GM21786 (cell line): ENCODE results near the gene PLCB1.
"Not testable (repeated sequence)": the region's sequence is repeated elsewhere in the genome, so short reads cannot be mapped to it uniquely, and the experiment has no call there.

Experiments used
- ATAC-seq: cut with Tn5 transposase; IDR thresholded peaks from one replicate; pipeline ENCODE4 v1.9.1; 2021; ENCODE audit not compliant: unreplicated experiment

Gene PLCB1

GRCh38 chr20:8639112-8639778 lies 507.2 kb downstream of the PLCB1 start:
- ATAC-seq: no peak

DNA sequence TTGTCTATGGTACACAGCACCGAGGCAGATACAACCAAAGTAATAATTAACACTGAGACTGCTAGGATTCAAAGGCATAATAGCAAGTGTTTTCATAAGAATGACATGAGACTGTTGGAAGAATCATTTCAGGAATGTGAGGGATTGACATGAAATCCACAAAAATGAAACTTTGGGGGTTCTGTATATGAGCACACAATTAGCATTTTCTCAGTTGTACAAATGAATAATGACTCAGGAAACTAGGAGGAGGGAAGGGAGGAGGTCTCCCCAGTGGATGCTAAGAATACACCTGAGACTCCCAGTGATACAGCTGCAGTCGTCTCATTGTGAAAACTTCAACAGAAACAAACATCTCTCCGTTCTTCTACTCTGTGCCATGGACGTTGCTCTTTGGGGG lies 508.4 kb downstream of the PLCB1 start:
- no peak for ATAC-seq

DNA sequence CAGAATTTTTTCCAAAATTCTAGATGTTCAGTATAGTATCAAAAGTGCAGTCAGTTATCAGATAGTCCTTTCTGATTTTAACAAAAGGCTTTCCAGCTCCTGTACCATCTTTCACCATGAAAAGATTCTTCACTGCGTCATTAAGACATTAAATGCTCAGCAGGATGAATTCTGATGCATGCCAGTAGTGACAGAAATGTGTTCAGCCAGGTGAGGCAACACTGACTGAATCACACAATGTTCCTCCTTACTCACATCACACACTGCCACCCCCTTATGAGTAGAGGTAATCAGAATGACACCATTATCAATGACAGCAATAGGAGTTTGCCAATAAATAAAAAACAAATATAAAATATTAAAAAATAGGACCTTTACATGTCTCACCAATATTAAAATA lies 510.2 kb downstream of the PLCB1 start:
- no peak for ATAC-seq

DNA sequence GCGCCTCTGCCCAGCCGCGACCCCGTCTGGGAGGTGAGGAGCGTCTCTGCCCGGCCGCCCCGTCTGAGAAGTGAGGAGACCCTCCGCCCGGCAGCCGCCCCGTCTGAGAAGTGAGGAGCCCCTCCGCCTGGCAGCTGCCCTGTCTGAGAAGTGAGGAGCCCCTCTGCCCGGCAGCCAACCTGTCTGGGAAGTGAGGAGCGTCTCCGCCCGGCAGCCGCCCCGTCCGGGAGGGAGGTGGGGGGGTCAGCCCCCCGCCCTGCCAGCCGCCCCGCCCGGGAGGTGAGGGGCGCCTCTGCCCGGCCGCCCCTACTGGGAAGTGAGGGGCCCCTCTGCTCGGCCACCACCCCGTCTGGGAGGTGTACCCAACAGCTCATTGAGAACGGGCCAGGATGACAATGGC lies 512.4 kb downstream of the PLCB1 start:
- ATAC-seq: not testable (repeated sequence)

- ATAC-seq: no peak
These were observed 513.3 kb downstream of the PLCB1 start for GRCh38 chr20:8645326-8645725.

GRCh38 chr20:8646033-8646441 lies 514.0 kb downstream of the PLCB1 start:
- ATAC-seq: no peak

GRCh38 chr20:8646716-8647115 lies 514.6 kb downstream of the PLCB1 start:
- ATAC-seq: no peak

DNA sequence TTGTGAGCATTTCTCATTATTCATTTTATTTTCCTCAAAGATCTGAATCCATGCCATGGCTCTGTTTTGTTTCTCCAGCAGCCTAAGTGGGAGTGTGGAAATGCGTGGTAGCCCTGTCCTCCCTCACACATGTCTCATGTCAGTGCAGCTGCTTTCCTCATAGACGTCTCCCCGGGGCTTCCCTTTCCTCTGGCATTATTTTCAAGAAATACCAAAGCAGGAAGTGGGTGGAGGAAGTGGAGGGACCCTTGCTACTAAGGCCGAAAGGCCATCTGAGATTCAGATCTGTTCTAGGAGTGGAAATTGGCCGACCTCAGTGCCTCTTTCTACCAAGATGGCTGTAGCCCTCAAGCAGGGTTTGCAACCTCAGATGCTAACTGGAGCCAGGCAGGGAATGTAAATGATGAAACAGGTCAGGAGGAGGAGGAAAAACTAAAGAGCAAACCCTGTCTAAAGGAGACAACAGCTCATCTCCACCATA lies 515.9 kb downstream of the PLCB1 start:
- no peak for ATAC-seq

GRCh38 chr20:8648466-8648865 lies 516.4 kb downstream of the PLCB1 start:
- no peak for ATAC-seq

- no peak for ATAC-seq
These were observed 520.3 kb downstream of the PLCB1 start for GRCh38 chr20:8652396-8652795.

GRCh38 chr20:8654486-8654885 lies 522.4 kb downstream of the PLCB1 start:
- no peak for ATAC-seq

DNA sequence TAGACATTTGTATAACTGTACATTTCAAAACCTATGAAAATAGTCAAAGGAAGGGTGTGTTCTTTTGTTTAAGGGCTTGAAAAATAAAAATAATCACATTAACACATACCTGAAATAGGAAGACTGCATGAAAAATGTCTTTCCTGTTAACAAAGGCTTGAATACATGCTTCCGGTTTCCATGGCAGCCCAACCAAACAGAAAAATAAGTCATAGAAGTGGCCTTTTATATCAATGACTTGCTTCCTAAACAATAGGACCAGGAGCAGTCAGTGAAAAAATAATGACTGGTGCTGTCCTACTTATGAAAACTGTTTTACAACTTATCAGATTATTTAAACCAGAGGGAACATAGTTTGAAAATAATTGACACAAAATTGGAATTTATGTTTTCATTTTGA lies 524.3 kb downstream of the PLCB1 start:
- ATAC-seq: no peak

DNA sequence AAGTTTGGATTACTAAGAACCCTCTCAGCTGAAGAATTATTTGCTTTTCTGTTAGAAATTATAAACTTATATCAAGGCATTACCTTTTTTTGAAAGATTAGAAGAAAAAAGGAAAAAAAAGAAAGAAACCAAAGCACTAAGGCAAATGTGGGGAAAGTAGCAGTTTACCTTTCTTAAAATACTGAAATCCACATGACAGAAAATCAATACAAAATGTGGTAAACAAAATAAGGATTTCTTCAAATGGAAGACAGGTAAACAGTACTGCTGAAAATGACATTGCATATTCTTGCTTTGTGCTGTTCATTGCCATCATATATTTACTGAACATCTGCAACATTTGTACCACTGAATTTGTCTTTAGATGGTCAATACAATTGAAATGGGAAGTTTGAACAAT lies 525.6 kb downstream of the PLCB1 start:
- ATAC-seq: no peak

DNA sequence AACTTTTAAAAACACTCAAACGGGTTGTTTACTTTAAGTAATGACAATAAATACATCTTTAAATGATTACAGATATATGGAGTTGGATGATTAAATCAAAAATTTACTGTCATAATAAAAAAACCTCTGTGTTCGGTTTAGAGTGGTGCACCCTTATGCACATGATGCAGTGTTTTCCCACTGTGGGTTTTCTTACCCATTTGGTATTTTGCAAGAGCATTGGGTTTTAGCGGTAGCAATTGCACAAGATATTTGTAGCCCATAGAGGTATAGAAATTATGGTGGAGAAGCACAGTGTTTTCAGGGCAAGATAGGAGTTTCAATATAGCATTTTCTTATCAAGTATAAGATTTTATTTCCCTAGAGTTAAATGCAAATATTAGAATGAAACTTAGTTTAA lies 526.0 kb downstream of the PLCB1 start:
- no peak for ATAC-seq

GRCh38 chr20:8661229-8661952 lies 529.3 kb downstream of the PLCB1 start:
- ATAC-seq: no peak

DNA sequence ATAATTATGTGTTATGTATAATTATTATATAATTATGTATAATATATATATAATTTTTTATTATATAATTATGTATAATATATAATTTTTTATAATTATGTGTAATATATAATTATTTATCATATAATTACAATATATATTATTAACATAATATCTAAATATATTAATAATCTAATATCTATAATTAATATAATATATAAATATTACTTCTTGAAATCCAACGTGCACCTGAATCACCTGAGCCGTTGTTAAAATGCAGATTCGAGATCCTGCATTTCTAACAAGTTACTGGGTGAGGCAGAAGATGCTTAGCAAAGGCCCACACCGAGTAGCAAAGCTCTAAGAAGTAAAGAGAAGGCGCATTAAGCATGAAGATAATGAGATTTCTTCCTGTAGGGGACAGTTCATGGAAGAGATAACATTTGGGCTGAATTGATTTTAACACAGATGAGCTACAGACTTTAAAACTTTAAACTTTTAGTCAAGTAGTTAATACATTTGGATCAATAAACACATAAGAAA lies 530.4 kb downstream of the PLCB1 start:
- ATAC-seq: no peak

- no peak for ATAC-seq
These were observed 531.4 kb downstream of the PLCB1 start for GRCh38 chr20:8663424-8663823.

- no peak for ATAC-seq
These were observed 532.7 kb downstream of the PLCB1 start for GRCh38 chr20:8664778-8665177.

DNA sequence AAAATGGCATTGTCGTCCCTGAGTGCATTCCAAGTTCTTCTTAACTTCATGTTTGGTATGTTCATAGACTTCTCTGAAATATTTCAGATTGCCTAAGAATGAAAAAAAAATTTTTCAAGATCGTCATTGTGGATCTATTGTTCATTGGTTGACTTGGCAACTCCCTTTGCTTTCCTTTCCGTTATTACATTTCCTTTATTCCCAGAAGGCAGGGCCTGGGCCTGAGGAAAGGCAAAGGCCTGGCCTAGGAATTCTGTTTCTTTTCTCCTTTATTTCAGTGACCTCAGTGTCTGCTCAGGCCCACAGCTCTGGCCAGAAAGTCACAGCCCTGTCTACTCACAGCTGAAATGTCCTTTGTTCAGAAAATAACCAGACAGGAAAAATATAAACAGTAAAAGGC lies 535.2 kb downstream of the PLCB1 start:
- no peak for ATAC-seq

DNA sequence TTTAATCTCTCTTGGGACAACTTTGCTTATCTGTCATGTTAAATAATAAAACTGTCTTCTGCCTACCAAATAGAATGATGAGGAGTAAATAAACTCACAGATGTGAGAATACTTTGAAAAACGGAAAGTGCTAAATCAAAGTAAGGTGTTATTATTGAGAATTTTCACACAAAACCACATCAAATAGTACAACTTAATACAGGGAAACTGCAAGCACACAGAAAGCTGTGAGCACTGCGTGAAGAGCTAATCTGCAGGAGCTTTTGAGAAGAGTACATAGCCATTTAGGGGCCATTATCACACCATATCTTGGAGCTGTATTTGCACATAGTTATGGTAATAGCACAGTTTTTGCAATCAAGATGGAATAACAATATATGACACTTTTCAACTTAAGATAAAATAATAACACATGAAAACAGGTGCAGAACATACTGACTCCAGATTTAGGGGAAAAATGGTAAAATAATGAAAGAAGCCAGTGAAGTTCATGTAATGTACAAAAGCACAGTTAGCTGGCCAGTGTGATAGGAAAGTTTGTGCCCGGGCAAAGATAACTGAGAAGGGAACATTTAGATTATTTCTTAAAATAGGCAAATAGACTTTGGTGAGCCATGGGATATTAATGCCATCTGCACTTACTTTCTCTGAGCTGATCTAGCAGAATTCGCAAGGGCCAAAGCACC lies 538.3 kb downstream of the PLCB1 start:
- ATAC-seq: no peak

DNA sequence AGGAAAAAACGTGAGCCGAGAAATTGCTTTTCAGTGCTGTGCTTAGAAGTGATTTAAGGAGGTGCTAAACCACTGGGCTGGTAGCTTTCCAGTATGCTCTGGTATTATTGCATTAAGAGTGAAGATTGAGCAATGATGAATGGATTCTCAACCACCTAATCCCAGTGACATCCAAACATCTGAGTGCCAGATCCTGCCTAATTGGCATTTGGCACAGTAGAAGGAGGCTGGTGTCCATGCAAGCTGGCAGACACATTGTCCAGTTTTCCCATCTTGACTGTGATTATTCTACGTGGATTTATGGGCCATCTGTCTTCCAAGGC lies 538.8 kb downstream of the PLCB1 start:
- no peak for ATAC-seq

DNA sequence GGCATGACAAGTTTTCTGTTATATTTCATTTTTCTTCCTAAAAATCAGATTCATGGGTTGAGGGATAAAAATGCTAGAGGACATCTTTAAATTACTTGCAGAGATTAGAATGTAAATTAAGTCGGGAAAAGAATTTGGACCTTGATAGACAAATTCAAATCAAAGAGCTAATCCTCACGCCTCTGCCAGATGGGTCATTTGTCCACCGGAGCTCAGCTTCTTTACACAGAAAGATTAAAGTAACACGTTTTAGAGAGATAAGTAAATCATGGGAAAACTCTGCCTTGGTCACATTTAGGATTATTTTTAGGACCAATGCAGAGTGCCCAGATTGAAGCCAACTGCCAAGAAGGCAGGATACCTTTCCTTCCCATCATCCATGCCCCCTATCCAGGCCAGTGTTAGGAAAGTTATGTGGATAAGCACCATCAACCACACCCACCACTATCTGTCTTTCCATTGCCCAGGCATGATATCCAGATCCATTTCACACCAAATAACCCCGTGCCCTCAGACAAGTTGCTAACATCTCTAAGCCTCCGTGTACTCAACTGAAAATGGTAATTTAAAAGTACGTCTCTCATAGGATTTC lies 539.4 kb downstream of the PLCB1 start:
- ATAC-seq: no peak
